HepG2 (cell line): Measurements from ENCODE around the gene HECA.

Experiments used
- CTCF ChIP-seq: sonication (generic); formaldehyde crosslinking; IDR thresholded peaks from 2 replicates; pipeline ENCODE4 v1.5.0; 2020; ENCODE audit warnings: mild to moderate bottlenecking, missing genetic modification reagents, moderate library complexity
- GATA4 ChIP-seq: sonication (generic); IDR thresholded peaks from 2 replicates; pipeline ENCODE4 v1.6.1; 2016; ENCODE audit warnings: antibody characterized with exemption, low read depth, borderline replicate concordance
- JUN ChIP-seq: sonication (generic); formaldehyde crosslinking; IDR thresholded peaks from 2 replicates; pipeline ENCODE4 v1.4.0; 2020; ENCODE audit warnings: mild to moderate bottlenecking, missing genetic modification reagents
- MXI1 ChIP-seq: IDR thresholded peaks from 3 replicates; pipeline ENCODE4 v1.6.1; 2012; ENCODE audit warnings: low read depth, low read length, inconsistent platforms, borderline replicate concordance
- PHB2 ChIP-seq: fragments of 450-650 bp; IDR thresholded peaks from 2 replicates; pipeline ENCODE4 v1.6.1; 2018; ENCODE audit not compliant: partially characterized antibody
- SP1 ChIP-seq, 2 experiments: fragments of 450-650 bp in 1 of 2; sonication (generic) in 1 of 2; formaldehyde crosslinking in 1 of 2; IDR thresholded peaks; 2 replicates each; pipeline versions ENCODE4 v1.4.0 to v1.6.1; 2016 to 2020; ENCODE audit warnings: missing genetic modification reagents in 1 of 2
- TCF7L2 ChIP-seq: IDR thresholded peaks from 2 replicates; pipeline ENCODE4 v1.6.1; 2011; ENCODE audit warnings: mild to moderate bottlenecking, low read depth, low read length, moderate library complexity
- ZNF512 ChIP-seq: sonication (generic); formaldehyde crosslinking; IDR thresholded peaks from 2 replicates; pipeline ENCODE4 v1.4.0; 2020; ENCODE audit warnings: mild to moderate bottlenecking, missing genetic modification reagents

DNA sequence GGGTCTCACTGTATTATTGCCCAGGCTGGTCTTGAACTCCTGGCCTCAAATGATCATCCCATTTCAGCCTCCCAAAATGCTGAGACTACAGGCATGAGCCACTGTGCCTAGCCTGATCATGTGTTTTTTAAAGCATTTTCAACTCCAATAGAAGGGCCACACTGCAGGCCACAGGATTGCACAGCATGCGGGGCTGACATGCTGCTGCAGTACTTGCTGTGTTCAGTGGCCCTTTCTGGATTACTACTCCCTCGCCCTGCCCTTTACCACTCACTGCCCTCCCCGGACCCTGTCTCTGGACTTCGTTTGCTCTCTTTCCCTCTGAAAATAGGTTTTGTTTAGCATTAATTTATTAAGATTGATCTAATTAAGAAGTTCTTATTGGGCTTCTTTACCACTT lies 37.3 kb downstream of the HECA start:
- no peak for TF ChIP-seq SP1 (IDR thresholded peaks at IDR 0.05)
- TF ChIP-seq SP1 (CRISPR knock-in tag; IDR thresholded peaks at IDR 0.05): no peak
- TF ChIP-seq ZNF512: no peak
- no peak for TF ChIP-seq CTCF (CRISPR knock-in tag)
- no peak for TF ChIP-seq GATA4
- TF ChIP-seq JUN (CRISPR knock-in tag): no peak
- no peak for TF ChIP-seq PHB2
- no peak for TF ChIP-seq TCF7L2
- TF ChIP-seq MXI1: no peak
